Right lobe of liver (tissue), 6 donors: ENCODE data around the gene ALDH4A1. TPM values are rescaled to one million over a fixed set of nuclear protein-coding genes. Genes with fewer than 3 reads are reported as not detected.

Experiments
- ATAC-seq, 4 donors: fragments of 200-7000 bp; cut with Tn5 transposase; one replicate each; pipeline ENCODE4 v1.9.1; 2020; ENCODE audit warnings: mild to moderate bottlenecking in 4 of 4, moderate library complexity in 4 of 4
- DNase-seq, 3 donors: peaks; one replicate each; pipeline ENCODE4 v3.0.0-alpha.2; 2020
- H3K27ac ChIP-seq, 3 donors: fragments of 200-600 bp; one replicate each; pipeline ENCODE4 v1.8.0; 2022
- H3K27me3 ChIP-seq, 2 donors: fragments of 200-600 bp; one replicate each; pipeline ENCODE4 v1.8.0; 2022
- H3K36me3 ChIP-seq, 4 donors: fragments of 200-600 bp; sonication (generic) in 1 of 4; one replicate each; pipeline versions ENCODE4 v1.5.1 to v1.8.0; 2017 to 2022; ENCODE audit warnings: control low read depth in 1 of 4
- H3K4me1 ChIP-seq, 4 donors: fragments of 200-600 bp; sonication (generic) in 1 of 4; one replicate each; pipeline versions ENCODE4 v1.5.1 to v1.8.0; 2017 to 2022; ENCODE audit warnings: control low read depth in 1 of 4
- H3K4me3 ChIP-seq, 3 donors: fragments of 200-600 bp; one replicate each; pipeline ENCODE4 v1.8.0; 2022
- H3K9me3 ChIP-seq, 4 donors: fragments of 200-600 bp; sonication (generic) in 1 of 4; one replicate each; pipeline versions ENCODE4 v1.5.1 to v1.8.0; 2017 to 2022; ENCODE audit warnings: control low read depth in 1 of 4
- POLR2A ChIP-seq: fragments of 450-650 bp; IDR thresholded peaks from one replicate; pipeline ENCODE4 v1.6.1; 2017; ENCODE audit warnings: antibody characterized with exemption, mild to moderate bottlenecking
- WGBS: methylation state at CpG from one replicate; pipeline ENCODE4 v1.1.6; 2018; ENCODE audit warnings: low coverage, low lambda C conversion rate; ENCODE audit not compliant: insufficient coverage; ENCODE audit errors: missing lambda C conversion rate; 5-methylcytosine and 5-hydroxymethylcytosine counted together
- intact Hi-C, 2 donors: fragments of 100-400 bp; cut with DNase I; formaldehyde crosslinking; loops; one replicate each; pipeline versions ENCODE4 v1.11.2 to v1.14.1; 2022
- total RNA-seq, 6 experiments: library from RNA; depleted of rRNA in 2 of 6; stranded (reverse); fragments of >200 nt in 2 of 6; fragmentation: NEBNext Ultra II Directional in 3 of 6; extraction: Animal tissue kit (Norgen Biotek cat#: 25700) in 3 of 6; gene quantifications; one replicate each; pipeline versions ENCODE4 v1.1.0 to v1.2.4, GENCODE V29; 2016 to 2023
- TF ChIP-seq, protein P1 (sequence below), 4 donors: fragments of 200-600 bp in 3 of 4; fragments of 450-650 bp in 1 of 4; IDR thresholded peaks; one replicate each; pipeline versions ENCODE4 v1.5.1 to v1.8.0; 2016 to 2022; ENCODE audit warnings: antibody characterized with exemption in 4 of 4, mild to moderate bottlenecking in 2 of 4
- donor health status: DM: no; HTN: yes; CAD: no.
- donor health status: DM: no; HTN: no; CAD: no.
- donor health status: DM: no; HTN: no; CAD: no.
- donor health status: DM: no; HTN: yes; CAD: no.
- donor health status: DM: no; HTN: yes; CAD: no.

Gene ALDH4A1
- total RNA-seq, 6 experiments from 2014 or later: 218 to 364 (median 265) TPM

DNA sequence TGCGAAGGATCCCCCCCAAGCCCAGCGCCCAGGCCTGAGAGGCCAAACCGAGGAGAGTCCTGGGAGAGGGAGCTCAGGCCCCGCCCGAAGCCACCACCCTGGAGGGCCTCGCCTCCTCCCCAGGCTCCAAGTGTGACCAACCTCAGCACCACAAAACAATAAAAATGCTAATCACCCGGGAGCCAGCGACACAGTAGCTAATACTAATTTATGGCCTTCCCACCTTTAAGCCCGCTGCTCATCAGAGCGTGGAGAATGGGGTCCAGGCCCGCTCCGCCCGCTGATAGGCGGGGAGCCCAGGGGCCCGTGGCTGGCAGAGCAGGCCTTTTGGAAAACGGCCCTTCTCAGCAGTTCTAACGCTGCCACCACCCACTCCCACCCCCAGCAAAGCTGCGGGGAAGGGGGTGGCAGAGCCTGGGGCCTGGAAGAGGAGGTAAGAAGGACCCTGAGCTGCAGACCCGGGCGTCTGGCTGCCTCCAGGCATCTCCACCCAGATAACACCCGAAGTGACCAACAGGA lies 22.5 kb downstream of the ALDH4A1 start:
- intact Hi-C loops: no loop called here
- no peak for ATAC-seq
- H3K27ac ChIP-seq: no peak overlapping the region
- DNase-seq: no peak
- no peaks in the 10 kb centered on the region for H3K9me3 ChIP-seq
- TF ChIP-seq, protein P1, sequence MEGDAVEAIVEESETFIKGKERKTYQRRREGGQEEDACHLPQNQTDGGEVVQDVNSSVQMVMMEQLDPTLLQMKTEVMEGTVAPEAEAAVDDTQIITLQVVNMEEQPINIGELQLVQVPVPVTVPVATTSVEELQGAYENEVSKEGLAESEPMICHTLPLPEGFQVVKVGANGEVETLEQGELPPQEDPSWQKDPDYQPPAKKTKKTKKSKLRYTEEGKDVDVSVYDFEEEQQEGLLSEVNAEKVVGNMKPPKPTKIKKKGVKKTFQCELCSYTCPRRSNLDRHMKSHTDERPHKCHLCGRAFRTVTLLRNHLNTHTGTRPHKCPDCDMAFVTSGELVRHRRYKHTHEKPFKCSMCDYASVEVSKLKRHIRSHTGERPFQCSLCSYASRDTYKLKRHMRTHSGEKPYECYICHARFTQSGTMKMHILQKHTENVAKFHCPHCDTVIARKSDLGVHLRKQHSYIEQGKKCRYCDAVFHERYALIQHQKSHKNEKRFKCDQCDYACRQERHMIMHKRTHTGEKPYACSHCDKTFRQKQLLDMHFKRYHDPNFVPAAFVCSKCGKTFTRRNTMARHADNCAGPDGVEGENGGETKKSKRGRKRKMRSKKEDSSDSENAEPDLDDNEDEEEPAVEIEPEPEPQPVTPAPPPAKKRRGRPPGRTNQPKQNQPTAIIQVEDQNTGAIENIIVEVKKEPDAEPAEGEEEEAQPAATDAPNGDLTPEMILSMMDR (IDR thresholded peaks at IDR 0.05): no peak
- no peak for TF ChIP-seq POLR2A
- no peaks in the 10 kb centered on the region for H3K27me3 ChIP-seq
- peaks cover 0 to 3% (median 0%) of the 10 kb centered on the region in 4 donors for H3K4me1 ChIP-seq
- no CpG with 5 or more reads among the region's 21 CpGs for WGBS
- peaks cover 0 to 85% (median 37%) of the 10 kb centered on the region in 4 donors for H3K36me3 ChIP-seq
- no peak overlapping the region for H3K4me3 ChIP-seq

- no peaks in the 10 kb centered on the region for H3K9me3 ChIP-seq
- intact Hi-C loops: no loop called here
Measured at GRCh38 chr1:18879215-18879790, 23.1 kb downstream of the ALDH4A1 start.

GRCh38 chr1:18878538-18879214 lies 23.7 kb downstream of the ALDH4A1 start:
- WGBS: 69% methylated on average over 11 of the region's 12 CpGs
- Histone ChIP-seq H3K36me3 (peaks cover 0 to 82% (median 37%) of the 10 kb centered on the region in 4 donors), H3K9me3 (no peaks in the 10 kb centered on the region), H3K27ac (no peak overlapping the region), H3K4me1 (peaks cover 0 to 9% (median 0%) of the 10 kb centered on the region in 4 donors), H3K4me3 (no peak overlapping the region), H3K27me3 (no peaks in the 10 kb centered on the region)
- no peak for ATAC-seq
- TF ChIP-seq POLR2A: no peak
- TF ChIP-seq, protein P1 (IDR thresholded peaks at IDR 0.05): no peak
- intact Hi-C loops: no loop called here
- no peak for DNase-seq

More at GRCh38 chr1:18879215-18879790, 23.1 kb downstream of the ALDH4A1 start:
- Histone ChIP-seq H3K4me3 (no peak overlapping the region), H3K27ac (no peak overlapping the region), H3K36me3 (peaks cover 0 to 82% (median 37%) of the 10 kb centered on the region in 4 donors), H3K4me1 (peaks cover 0 to 6% (median 0%) of the 10 kb centered on the region in 4 donors), H3K27me3 (no peaks in the 10 kb centered on the region)
- DNase-seq: no peak
- 90% methylated on average over 4 of the region's 12 CpGs for WGBS
- ATAC-seq: no peak
- TF ChIP-seq POLR2A: no peak
- TF ChIP-seq, protein P1 (IDR thresholded peaks at IDR 0.05): no peak

- Histone ChIP-seq H3K27me3 (no peaks in the 10 kb centered on the region), H3K27ac (no peak overlapping the region), H3K4me3 (no peak overlapping the region), H3K9me3 (no peaks in the 10 kb centered on the region), H3K36me3 (peaks cover 0 to 81% (median 36%) of the 10 kb centered on the region in 4 donors), H3K4me1 (peaks cover 0 to 9% (median 0%) of the 10 kb centered on the region in 4 donors)
- intact Hi-C loops: no loop called here
- DNase-seq (no peak), ATAC-seq (no peak)
- 85% methylated on average over 18 of the region's 35 CpGs for WGBS
- no peak for TF ChIP-seq POLR2A
- TF ChIP-seq, protein P1 (IDR thresholded peaks at IDR 0.05): no peak
Measured at GRCh38 chr1:18877282-18877681, 25.1 kb downstream of the ALDH4A1 start.
